Ascending aorta (tissue), 2 donors: ENCODE data around the gene FBXL14. TPM values are rescaled to one million over a fixed set of nuclear protein-coding genes. Genes with fewer than 3 reads are reported as not detected.
"Not testable (repeated sequence)": the region's sequence is repeated elsewhere in the genome, so short reads cannot be mapped to it uniquely, and the experiment has no call there.

Experiments used
- DNase-seq, 2 donors: peaks; one replicate each; pipeline ENCODE4 v3.0.0-alpha.2; 2019; ENCODE audit warnings: low spot score in 2 of 2
- H3K27ac ChIP-seq, 2 donors: fragments of 200-600 bp; sonication (generic); one replicate each; pipeline ENCODE4 v1.5.1; 2016 to 2017; ENCODE audit warnings: mild to moderate bottlenecking in 1 of 2
- H3K27me3 ChIP-seq: fragments of 200-600 bp; sonication (generic); one replicate; pipeline ENCODE4 v1.5.1; 2017
- H3K36me3 ChIP-seq, 2 donors: fragments of 200-600 bp; sonication (generic); one replicate each; pipeline ENCODE4 v1.5.1; 2016
- H3K4me1 ChIP-seq, 2 donors: fragments of 200-600 bp; sonication (generic); one replicate each; pipeline ENCODE4 v1.5.1; 2016 to 2017; ENCODE audit warnings: mild to moderate bottlenecking in 1 of 2
- H3K4me3 ChIP-seq, 2 donors: fragments of 200-600 bp; sonication (generic); one replicate each; pipeline ENCODE4 v1.5.1; 2016 to 2017; ENCODE audit warnings: mild to moderate bottlenecking in 1 of 2
- H3K9me3 ChIP-seq, 2 donors: fragments of 200-600 bp; sonication (generic); one replicate each; pipeline ENCODE4 v1.5.1; 2016
- CTCF ChIP-seq, 3 experiments: fragments of 200-600 bp in 2 of 3; fragments of 450-650 bp in 1 of 3; sonication (generic) in 2 of 3; IDR thresholded peaks; one replicate each; pipeline ENCODE4 v1.5.1; 2016 to 2019; ENCODE audit warnings: antibody characterized with exemption in 3 of 3, mild to moderate bottlenecking in 1 of 3, moderate library complexity in 1 of 3
- intact Hi-C: fragments of 100-400 bp; cut with DNase I; formaldehyde crosslinking; loops from one replicate; pipeline ENCODE4 v1.15.1; 2023
- total RNA-seq: library from RNA; depleted of rRNA; stranded (reverse); fragments of >200 nt; gene quantifications from one replicate; pipeline ENCODE4 v1.1.0, GENCODE V29; 2016

Gene FBXL14
- total RNA-seq, 1 donor from 2014 or later = 14.7 TPM

DNA sequence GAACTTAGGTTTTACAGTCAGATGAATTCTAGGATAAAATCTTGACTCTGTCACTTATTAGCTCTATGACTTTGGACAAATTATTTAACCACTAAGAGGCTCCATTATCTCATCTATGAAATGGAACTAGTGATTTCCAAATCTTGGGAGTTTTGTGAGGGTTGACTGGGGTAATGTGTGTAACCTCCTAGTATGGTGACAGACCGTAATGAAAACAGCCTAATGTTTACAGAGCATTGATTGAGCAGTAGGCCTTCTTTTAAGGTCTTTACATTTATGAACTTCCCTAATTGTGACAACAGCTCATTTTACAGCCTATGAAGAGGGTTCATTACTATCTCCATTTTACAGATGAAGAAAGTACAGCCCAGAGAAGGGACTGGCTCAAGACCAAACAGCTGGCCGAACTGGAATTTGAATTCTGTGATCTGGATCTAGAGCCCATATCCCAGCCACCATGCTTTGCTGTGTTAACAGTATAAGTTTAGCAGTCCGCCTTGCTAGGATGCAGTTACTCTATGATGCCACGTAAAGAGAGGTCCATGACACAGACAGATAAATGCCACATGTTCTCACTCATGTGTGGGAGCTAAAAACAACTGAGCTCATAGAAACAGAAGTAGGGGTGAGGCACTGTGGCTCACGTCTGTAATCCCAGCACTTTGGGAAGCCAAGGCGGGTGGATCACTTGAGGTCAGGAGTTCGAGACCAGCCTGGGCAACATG, 9.1 kb upstream of the FBXL14 start:
- no peak overlapping the region for H3K4me3 ChIP-seq
- H3K36me3 ChIP-seq = no peaks in the 10 kb centered on the region
- DNase-seq = no peak
- no peaks in the 10 kb centered on the region for H3K9me3 ChIP-seq
- H3K27ac ChIP-seq = no peak overlapping the region
- H3K27me3 ChIP-seq = no peaks in the 10 kb centered on the region
- intact Hi-C loops = no loop called here
- no peak for TF ChIP-seq CTCF (IDR thresholded peaks at IDR 0.05)
- H3K4me1 ChIP-seq = peaks cover 7 to 10% of the 10 kb centered on the region in 2 donors

GRCh38 chr12:1602706-1603105, 8.3 kb upstream of the FBXL14 start:
- intact Hi-C loops, H3K27ac ChIP-seq, DNase-seq, H3K36me3 ChIP-seq, H3K9me3 ChIP-seq, H3K4me3 ChIP-seq, H3K27me3 ChIP-seq: not testable (repeated sequence)
- peaks cover 7 to 10% of the 10 kb centered on the region in 2 donors for H3K4me1 ChIP-seq

DNA sequence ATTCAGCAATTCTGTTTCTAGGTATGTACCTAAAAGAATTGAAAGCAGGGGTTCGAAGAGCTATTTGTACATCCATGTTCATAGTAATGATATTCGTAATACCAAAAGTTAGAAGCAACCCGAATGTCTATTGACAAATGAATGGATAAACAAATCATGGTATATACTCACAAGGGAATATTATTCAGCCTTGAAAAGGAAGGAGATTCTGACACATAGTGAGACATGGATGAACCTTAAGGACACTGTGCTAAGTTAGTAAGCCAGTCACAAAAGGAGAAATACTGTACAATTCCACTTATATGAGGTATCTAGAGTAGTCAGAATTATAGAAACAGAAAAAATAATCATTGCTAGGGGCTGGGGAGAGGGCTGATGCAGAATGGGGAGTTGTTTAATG, 4.4 kb upstream of the FBXL14 start:
- Histone ChIP-seq H3K4me3 (no peak overlapping the region), H3K36me3 (no peaks in the 10 kb centered on the region), H3K9me3 (no peaks in the 10 kb centered on the region), H3K27ac (no peak overlapping the region), H3K4me1 (peaks cover 0 to 5% of the 10 kb centered on the region in 2 donors), H3K27me3 (no peaks in the 10 kb centered on the region)
- no peak for DNase-seq
- intact Hi-C loops = loop anchor here (5.0 to 10.0 kb wide), 2 partner anchors 601 to 844 kb away; partner anchors contain the start of gene WNK1
- TF ChIP-seq CTCF (IDR thresholded peaks at IDR 0.05) = no peak

- Histone ChIP-seq H3K27ac (peak overlapping the region; percentile 84 to 86), H3K36me3 (no peaks in the 10 kb centered on the region), H3K4me1 (peaks cover 9 to 20% of the 10 kb centered on the region in 2 donors), H3K9me3 (no peaks in the 10 kb centered on the region), H3K27me3 (no peaks in the 10 kb centered on the region), H3K4me3 (peak overlapping the region in 1 of 2 donors; percentile 95)
- DNase-seq = no peak
- intact Hi-C loops = loop anchor here (5.0 to 10.0 kb wide), 2 partner anchors 599 to 841 kb away; partner anchors contain the start of gene WNK1
- TF ChIP-seq CTCF (IDR thresholded peaks at IDR 0.05) = no peak
These were observed 1.4 kb upstream of the FBXL14 start for GRCh38 chr12:1595690-1596347.

DNA sequence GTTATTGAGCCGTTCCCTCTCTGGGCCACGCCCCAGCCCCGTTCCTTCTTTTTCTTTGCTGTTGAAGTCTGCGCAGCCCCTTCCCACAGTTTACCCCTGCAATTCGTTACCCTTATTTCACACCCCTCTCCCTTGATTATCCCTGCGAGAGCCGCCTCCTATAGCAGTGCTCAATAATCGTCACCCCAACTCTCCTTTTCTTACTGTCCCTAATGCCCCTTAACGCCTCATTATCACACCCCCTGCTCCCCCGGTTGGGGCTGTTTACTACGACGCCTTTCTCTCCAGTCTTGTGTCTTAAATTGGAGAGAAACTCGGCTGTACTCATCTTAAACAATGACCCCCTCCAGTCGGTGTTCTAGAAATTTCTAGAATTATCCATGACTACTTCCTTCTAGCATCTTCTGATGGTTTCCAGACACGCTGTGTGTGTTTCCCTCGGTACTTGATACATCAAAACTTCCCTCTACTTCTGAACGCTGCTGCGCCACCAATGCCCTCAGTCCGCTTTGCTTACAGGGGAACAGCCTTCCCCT, 713 bp upstream of the FBXL14 start:
- no peak for DNase-seq
- Histone ChIP-seq H3K4me1 (peaks cover 9 to 24% of the 10 kb centered on the region in 2 donors), H3K4me3 (peak overlapping the region; percentile 92 to 95), H3K36me3 (no peaks in the 10 kb centered on the region), H3K9me3 (no peaks in the 10 kb centered on the region), H3K27me3 (no peaks in the 10 kb centered on the region), H3K27ac (peak overlapping the region; percentile 84 to 86)
- intact Hi-C loops = loop anchor here (5.0 to 10.0 kb wide), 2 partner anchors 598 to 840 kb away; partner anchors contain the start of gene WNK1
- no peak for TF ChIP-seq CTCF (IDR thresholded peaks at IDR 0.05)

- peak in 1 of 2 donors; percentile 80 for DNase-seq
- Histone ChIP-seq H3K4me3 (peak overlapping the region; percentile 92 to 95), H3K9me3 (no peaks in the 10 kb centered on the region), H3K27ac (peak overlapping the region; percentile 68 to 86), H3K36me3 (no peaks in the 10 kb centered on the region), H3K4me1 (peaks cover 9 to 26% of the 10 kb centered on the region in 2 donors), H3K27me3 (no peaks in the 10 kb centered on the region)
- TF ChIP-seq CTCF (IDR thresholded peaks at IDR 0.05) = no peak
- intact Hi-C loops = loop anchor here (5.0 to 10.0 kb wide), 2 partner anchors 642 to 839 kb away; partner anchors contain the start of gene WNK1
These were observed 448 bp downstream of the FBXL14 start for GRCh38 chr12:1594006-1594260.
